Mucosa of gallbladder (tissue), 1 donor: Measurements from ENCODE around the gene ZBTB7C. TPM values are rescaled to one million over a fixed set of nuclear protein-coding genes. Genes with fewer than 3 reads are reported as not detected.
A peak's percentile ranks its signal among the peaks of the same experiment; 100 is the strongest.

ENCODE experiments used
- DNase-seq: peaks from one replicate; pipeline ENCODE4 v3.0.0-alpha.2; 2020; ENCODE audit warnings: low spot score
- total RNA-seq: library from RNA; stranded (reverse); gene quantifications from one replicate; pipeline ENCODE4 v1.2.1, GENCODE V29; 2021
- donor health status: DM: no; HTN: no; CAD: no.

The ZBTB7C gene
- total RNA-seq, 1 donor from 2014 or later: 24.1 TPM

DNA sequence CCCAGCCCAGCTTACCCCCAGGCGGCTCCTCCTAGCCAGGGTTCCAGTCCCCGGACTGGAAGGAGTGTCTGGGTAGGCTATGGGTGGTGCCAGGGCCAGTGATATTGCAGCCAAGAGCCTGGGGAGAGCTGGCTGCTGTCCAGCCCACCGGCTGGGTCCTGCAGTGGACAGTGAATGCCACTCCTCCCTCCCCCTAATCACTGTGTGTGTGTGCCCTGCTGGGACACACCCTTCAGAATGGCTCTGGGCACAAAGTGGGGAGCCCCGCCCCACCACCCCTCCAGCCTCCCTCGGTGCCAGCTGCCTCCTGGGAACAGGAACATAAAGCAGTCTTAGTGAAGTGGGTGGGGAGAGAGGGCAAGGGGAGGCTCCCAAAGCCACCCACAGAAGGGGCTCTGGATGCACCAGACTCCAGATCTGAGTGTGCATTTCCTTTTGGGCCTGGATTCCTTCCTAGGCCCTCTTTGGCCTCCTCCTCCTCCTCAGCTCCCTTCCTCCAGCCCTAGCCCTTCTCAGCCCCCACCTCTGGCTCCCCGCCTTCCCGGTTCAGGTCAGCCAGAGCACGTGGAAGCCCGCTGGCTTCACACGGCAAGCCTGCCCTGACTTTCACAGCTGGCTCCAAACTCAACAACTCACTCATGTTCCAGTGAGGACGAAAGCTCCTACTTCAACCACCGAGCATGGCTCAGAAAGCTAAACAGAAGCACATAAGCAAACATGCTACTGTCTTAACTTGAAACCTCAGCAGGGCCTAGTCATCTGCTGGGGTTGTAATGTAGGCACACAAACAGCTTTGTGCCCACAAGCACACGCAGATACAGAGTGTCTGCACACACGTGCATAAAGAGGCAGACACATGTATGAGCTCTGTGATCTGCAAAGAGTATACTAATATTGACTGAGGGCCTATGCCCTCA lies 269.5 kb downstream of the ZBTB7C start:
- DNase-seq: peak; percentile 93

GRCh38 chr18:48138660-48139430 lies 270.3 kb downstream of the ZBTB7C start:
- peak; percentile 67 for DNase-seq

GRCh38 chr18:48138210-48138609 lies 271.0 kb downstream of the ZBTB7C start:
- no peak for DNase-seq

- peak; percentile 62 for DNase-seq
Observed at GRCh38 chr18:48137374-48138081, 271.7 kb downstream of the ZBTB7C start.

- DNase-seq: peak; percentile 26
Observed at GRCh38 chr18:48136827-48137373, 272.3 kb downstream of the ZBTB7C start.

DNA sequence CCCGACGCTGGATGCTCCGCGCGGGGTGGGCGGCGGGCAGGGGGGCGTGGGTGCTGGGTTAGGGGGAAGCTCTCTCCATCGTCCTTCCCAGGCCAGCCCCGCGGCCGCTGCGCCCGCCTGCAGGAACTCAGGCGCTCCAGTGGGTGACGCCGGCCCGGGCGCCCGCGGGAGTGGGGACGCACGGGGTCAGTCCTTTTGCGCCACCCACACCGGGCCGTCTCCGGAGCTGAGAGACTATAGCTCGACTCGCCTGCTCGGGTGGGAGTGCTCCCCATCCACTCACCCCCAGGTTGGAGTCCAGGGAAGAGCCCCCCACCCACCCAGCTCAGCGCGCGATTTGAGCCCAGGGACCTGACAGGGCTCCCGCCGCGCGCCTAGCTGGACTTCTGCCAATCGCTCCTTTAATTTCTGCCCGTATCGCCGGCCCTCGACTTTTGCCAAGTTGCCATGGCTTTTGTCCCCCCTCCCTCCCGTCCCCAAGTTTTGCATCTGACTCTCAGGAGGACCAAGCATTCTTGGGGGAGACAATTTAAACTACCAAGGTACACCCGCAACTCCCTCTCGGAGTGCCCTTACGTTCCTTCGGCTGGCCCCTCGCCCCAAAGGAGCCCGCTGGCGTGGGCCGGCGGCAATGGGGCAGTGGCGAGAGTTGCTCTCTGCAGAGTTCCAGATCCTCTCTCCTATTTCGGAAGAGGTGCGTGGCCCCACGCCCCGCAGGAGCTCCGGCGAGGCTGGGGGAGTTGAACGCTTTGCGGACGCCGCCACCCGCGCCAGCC lies 272.9 kb downstream of the ZBTB7C start:
- no peak for DNase-seq

DNA sequence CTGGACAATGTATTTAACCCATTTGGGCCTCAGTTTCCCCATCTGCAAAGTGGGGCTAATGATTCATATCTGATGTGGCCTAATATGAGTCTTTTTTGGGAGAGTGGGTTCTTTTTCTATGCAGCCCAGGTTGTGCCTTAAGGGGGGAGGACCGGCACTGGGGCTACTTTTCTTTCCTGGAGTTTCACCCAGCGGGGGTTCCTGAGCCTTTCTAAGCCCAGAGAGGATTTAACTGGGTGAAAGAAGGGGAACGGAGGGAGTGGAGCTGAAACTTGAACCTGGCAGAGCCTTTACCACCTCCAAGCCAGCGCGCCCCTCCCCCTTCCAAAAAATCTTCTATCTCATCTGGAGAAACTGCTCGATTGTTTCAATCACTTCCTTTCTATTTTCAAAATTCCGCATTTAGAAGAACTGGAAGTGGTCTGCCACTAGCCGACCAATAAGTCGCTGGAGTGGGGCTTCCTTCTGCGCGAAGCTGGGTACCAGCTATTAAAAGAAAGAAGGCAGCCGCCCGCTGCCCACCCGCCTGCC lies 273.7 kb downstream of the ZBTB7C start:
- no peak for DNase-seq

DNA sequence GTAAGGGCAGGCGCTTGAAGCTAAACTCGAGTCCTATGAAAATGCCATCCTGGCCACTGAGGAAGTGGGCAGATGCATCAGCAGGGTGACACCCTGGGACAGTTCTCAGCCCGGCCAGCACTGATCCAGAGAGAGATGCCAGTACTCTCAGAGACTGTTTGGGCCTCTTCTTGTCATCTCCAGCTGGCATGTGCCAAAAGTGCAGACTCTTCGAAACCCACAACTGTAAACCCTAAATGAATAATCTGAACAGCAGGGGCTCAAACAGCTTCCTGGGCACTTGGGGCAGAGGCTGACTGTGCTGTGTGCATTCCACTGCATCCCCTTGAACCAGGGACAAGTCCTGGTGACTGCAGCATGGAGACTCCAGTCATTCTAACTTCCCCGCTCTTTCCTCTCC lies 274.6 kb downstream of the ZBTB7C start:
- no peak for DNase-seq

GRCh38 chr18:48133671-48134251 lies 275.4 kb downstream of the ZBTB7C start:
- peak; percentile 53 for DNase-seq

GRCh38 chr18:48132797-48133655 lies 276.2 kb downstream of the ZBTB7C start:
- DNase-seq: no peak

DNA sequence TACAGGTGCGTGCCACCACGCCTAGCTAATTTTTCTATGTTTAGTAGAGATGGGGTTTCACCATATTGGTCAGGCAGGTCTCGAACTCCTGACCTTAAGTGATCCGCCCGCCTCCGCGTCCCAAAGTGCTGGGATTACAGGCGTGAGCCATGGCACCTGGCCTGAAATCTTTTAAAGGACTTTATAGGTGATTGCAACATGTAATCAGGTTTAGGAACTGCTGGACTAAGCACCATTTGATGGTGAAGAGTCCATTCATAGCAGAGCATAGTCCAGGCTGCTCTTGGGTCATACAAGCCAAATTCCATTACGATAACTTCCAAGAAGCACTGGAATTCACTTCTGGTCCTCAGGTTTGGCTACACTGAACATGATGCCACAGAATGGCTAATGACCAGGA lies 278.1 kb downstream of the ZBTB7C start:
- DNase-seq: no peak

DNA sequence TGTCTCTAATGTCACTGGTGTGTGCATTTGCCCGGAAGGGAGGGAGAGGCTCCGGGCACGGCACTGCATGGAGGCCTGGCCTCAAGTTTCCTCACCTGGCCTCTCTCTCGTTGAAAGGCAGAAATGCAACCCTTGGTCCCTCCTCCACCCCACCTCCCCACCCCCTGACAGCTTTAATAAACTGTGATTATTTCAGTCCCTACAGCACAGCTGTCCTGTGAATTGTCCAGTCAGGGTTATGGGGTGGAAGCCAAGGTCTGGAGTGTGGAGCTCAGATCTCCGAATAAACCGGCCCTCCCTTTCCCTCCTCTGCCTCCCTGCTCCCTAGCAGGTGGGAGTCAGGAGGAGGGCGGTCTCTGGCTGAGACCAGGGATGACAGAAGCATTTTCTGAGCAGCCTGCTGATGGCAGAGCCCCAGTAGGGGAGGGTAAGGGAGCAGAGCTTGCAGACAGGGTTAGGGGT lies 279.5 kb downstream of the ZBTB7C start:
- DNase-seq: no peak

GRCh38 chr18:48127606-48128005 lies 281.6 kb downstream of the ZBTB7C start:
- no peak for DNase-seq

- no peak for DNase-seq
Observed at GRCh38 chr18:48126240-48126639, 282.9 kb downstream of the ZBTB7C start.

DNA sequence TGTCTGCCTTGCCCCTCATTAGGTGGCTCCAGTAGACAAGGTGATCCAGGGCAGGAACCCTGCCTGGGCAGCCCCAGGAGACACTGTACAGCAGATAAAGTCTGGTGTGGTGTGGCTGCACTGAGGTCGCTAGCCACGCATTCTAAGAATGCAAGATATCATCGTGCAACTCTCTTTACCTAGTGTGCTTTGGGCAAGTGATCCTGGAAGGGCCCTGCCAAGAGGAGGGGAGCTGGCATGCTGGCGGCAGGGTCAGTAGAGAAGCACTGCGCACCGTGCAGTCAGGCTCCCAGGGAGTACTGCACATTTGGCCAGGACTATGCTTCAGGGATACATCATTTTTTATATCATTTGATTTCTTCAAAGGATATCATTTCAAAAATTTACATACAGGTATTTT lies 283.5 kb downstream of the ZBTB7C start:
- DNase-seq: no peak

- DNase-seq: no peak
Observed at GRCh38 chr18:48124857-48125626, 284.1 kb downstream of the ZBTB7C start.

GRCh38 chr18:48123941-48124340 lies 285.2 kb downstream of the ZBTB7C start:
- no peak for DNase-seq

- DNase-seq: no peak
Observed at GRCh38 chr18:48123324-48123723, 285.9 kb downstream of the ZBTB7C start.

DNA sequence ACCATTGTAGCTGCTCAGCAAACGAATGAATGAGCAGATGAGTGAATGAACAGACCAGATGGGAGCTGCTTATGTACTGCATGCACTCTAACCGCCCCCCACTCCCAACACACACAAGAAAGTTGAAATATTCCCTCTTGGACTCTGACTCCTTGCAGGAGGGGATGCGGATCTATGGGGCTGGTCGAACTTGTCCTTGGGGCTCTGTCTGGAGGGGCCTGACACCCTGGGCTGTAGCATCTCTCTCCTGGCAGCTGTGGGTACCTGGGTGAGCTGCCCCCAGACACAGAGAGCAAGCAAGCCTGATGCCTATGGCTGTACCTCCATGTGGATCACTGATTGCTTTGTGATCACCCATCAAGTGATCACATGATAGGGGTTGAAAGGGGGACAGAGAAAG lies 286.4 kb downstream of the ZBTB7C start:
- DNase-seq: no peak
